GM23338 (cell line): ENCODE results near the gene LTBR. TPM values are rescaled to one million over a fixed set of nuclear protein-coding genes. Genes with fewer than 3 reads are reported as not detected.

ENCODE experiments used
- ATAC-seq: fragments of 200-7000 bp; cut with Tn5 transposase; 3 replicates; pipeline ENCODE4 v1.9.1; 2020
- DNase-seq: peaks from one replicate; pipeline ENCODE4 v3.0.0-alpha.2; 2015; ENCODE audit warnings: low spot score
- H2AFZ ChIP-seq: fragments of 200-600 bp; sonication (generic); 2 replicates; pipeline ENCODE4 v1.8.0; 2016; ENCODE audit warnings: antibody characterized with exemption, mild to moderate bottlenecking, moderate library complexity
- H3F3A ChIP-seq: fragments of 200-600 bp; sonication (generic); replicated peaks from 2 replicates; pipeline ENCODE4 v1.8.0; 2017; ENCODE audit warnings: antibody characterized with exemption, mixed run types, low read depth
- H3K27ac ChIP-seq: fragments of 200-600 bp; sonication (generic); 2 replicates; pipeline ENCODE4 v1.6.1; 2016; ENCODE audit warnings: low read depth
- H3K27me3 ChIP-seq: fragments of 200-600 bp; sonication (generic); 2 replicates; pipeline ENCODE4 v1.8.0; 2016; ENCODE audit warnings: mild to moderate bottlenecking, mixed run types, moderate library complexity; ENCODE audit not compliant: insufficient read depth
- H3K36me3 ChIP-seq: fragments of 200-600 bp; sonication (generic); 2 replicates; pipeline ENCODE4 v1.8.0; 2016; ENCODE audit warnings: mild to moderate bottlenecking; ENCODE audit not compliant: insufficient read depth
- H3K4me1 ChIP-seq: fragments of 200-600 bp; sonication (generic); 2 replicates; pipeline ENCODE4 v1.8.0; 2016; ENCODE audit warnings: mild to moderate bottlenecking, moderate library complexity; ENCODE audit not compliant: insufficient read depth
- H3K4me2 ChIP-seq: fragments of 200-600 bp; sonication (generic); 2 replicates; pipeline ENCODE4 v1.7.1; 2017; ENCODE audit warnings: mixed run types
- H3K4me3 ChIP-seq: fragments of 200-600 bp; sonication (generic); 2 replicates; pipeline ENCODE4 v1.6.1; 2016; ENCODE audit warnings: mixed run types
- H3K79me2 ChIP-seq: fragments of 200-600 bp; sonication (generic); replicated peaks from 2 replicates; pipeline ENCODE4 v1.8.0; 2017; ENCODE audit warnings: mild to moderate bottlenecking; ENCODE audit not compliant: insufficient read depth
- H3K9me2 ChIP-seq: fragments of 200-600 bp; sonication (generic); 2 replicates; pipeline ENCODE4 v1.8.0; 2017; ENCODE audit not compliant: insufficient read depth
- H4K20me1 ChIP-seq: fragments of 200-600 bp; sonication (generic); replicated peaks from 2 replicates; pipeline ENCODE4 v1.8.0; 2017; ENCODE audit warnings: mild to moderate bottlenecking; ENCODE audit not compliant: insufficient read depth
- H3K27ac Mint-ChIP-seq: 2 replicates; pipeline ENCODE4 v1.8.0; 2020; ENCODE audit warnings: inconsistent platforms, mild to moderate bottlenecking, moderate library complexity, mixed read lengths
- H3K27me3 Mint-ChIP-seq: 3 replicates; pipeline ENCODE4 v1.8.0; 2022; ENCODE audit warnings: low read depth, mild to moderate bottlenecking, moderate library complexity, mixed read lengths, inconsistent platforms; ENCODE audit not compliant: insufficient read depth, poor library complexity
- H3K36me3 Mint-ChIP-seq: 3 replicates; pipeline ENCODE4 v1.8.0; 2021; ENCODE audit warnings: low read depth, mild to moderate bottlenecking, inconsistent platforms, moderate library complexity, mixed read lengths
- H3K4me1 Mint-ChIP-seq: 3 replicates; pipeline ENCODE4 v1.8.0; 2020; ENCODE audit warnings: mild to moderate bottlenecking, inconsistent platforms, mixed read lengths
- H3K4me3 Mint-ChIP-seq: 3 replicates; pipeline ENCODE4 v1.8.0; 2021; ENCODE audit warnings: moderate library complexity, mild to moderate bottlenecking, inconsistent platforms, mixed read lengths
- H3K9me3 Mint-ChIP-seq: 3 replicates; pipeline ENCODE4 v1.8.0; 2020; ENCODE audit warnings: moderate library complexity, mild to moderate bottlenecking, inconsistent platforms, mixed read lengths
- CREB1 ChIP-seq: fragments of 250-450 bp; sonication (Bioruptor Pico); IDR thresholded peaks from 2 replicates; pipeline ENCODE4 v1.5.0; 2020; ENCODE audit warnings: low read depth, mild to moderate bottlenecking, moderate library complexity
- EZH2 ChIP-seq: fragments of 200-600 bp; sonication (generic); IDR thresholded peaks from one replicate; pipeline ENCODE4 v1.8.0; 2017; ENCODE audit warnings: antibody characterized with exemption, mild to moderate bottlenecking, low read depth; ENCODE audit not compliant: unreplicated experiment
- EZH2phosphoT487 ChIP-seq: fragments of 200-600 bp; sonication (generic); IDR thresholded peaks from one replicate; pipeline ENCODE4 v1.8.1; 2018; ENCODE audit warnings: antibody characterized with exemption; ENCODE audit not compliant: unreplicated experiment
- NANOG ChIP-seq: IDR thresholded peaks from 2 replicates; pipeline ENCODE4 v1.6.1; 2016; ENCODE audit warnings: antibody characterized with exemption, borderline replicate concordance
- REST ChIP-seq: IDR thresholded peaks from one replicate; pipeline ENCODE4 v1.6.1; 2018; ENCODE audit warnings: antibody characterized with exemption; ENCODE audit not compliant: unreplicated experiment
- STAT1 ChIP-seq: IDR thresholded peaks from one replicate; pipeline ENCODE4 v1.6.1; 2016; ENCODE audit warnings: antibody characterized with exemption; ENCODE audit not compliant: unreplicated experiment
- ZNF114 ChIP-seq: fragments of 250-450 bp; sonication (Bioruptor Pico); IDR thresholded peaks from 2 replicates; pipeline ENCODE4 v1.5.0; 2020; ENCODE audit warnings: mild to moderate bottlenecking, moderate library complexity
- ZNF331 ChIP-seq: fragments of 250-450 bp; sonication (Bioruptor Pico); IDR thresholded peaks from 2 replicates; pipeline ENCODE4 v1.5.0; 2020; ENCODE audit warnings: low read depth, mild to moderate bottlenecking, moderate library complexity
- polyA plus RNA-seq: library from polyadenylated mRNA; unstranded; fragments of >200 nt; fragmentation: Nextera tagmentation; extraction: Ambion mirVana; gene quantifications from 2 replicates; pipeline ENCODE4 v1.2.1, GENCODE V29; 2016
- total RNA-seq: library from RNA; depleted of rRNA; stranded (reverse); fragments of >200 nt; shearing (Covaris generic); gene quantifications from 2 replicates; pipeline ENCODE4 v1.2.3, GENCODE V29; 2014
- TF ChIP-seq, protein P1 (sequence below), 2 experiments: fragments of 200-600 bp in 1 of 2; sonication (generic) in 1 of 2; conservative IDR thresholded peaks; 2 replicates each; pipeline versions ENCODE4 v1.5.1 to v1.6.1; 2016 to 2017; ENCODE audit warnings: antibody characterized with exemption in 2 of 2, low read depth in 2 of 2, mild to moderate bottlenecking in 2 of 2, moderate library complexity in 1 of 2
- TF ChIP-seq, protein P2 (sequence below): IDR thresholded peaks from 2 replicates; pipeline ENCODE4 v1.6.1; 2016; ENCODE audit warnings: antibody characterized with exemption

The LTBR gene
- total and polyA plus RNA-seq, 2 experiments from 2014 or later, result 6.1 to 6.8 TPM

- TF ChIP-seq NANOG, result no peak
- no peak for TF ChIP-seq ZNF331
- no peak for TF ChIP-seq EZH2
- no peak for TF ChIP-seq REST
- no peak for TF ChIP-seq ZNF114 (CRISPR knock-in tag)
- no peak for TF ChIP-seq STAT1
- no peak for TF ChIP-seq EZH2phosphoT487
- TF ChIP-seq, protein P1, sequence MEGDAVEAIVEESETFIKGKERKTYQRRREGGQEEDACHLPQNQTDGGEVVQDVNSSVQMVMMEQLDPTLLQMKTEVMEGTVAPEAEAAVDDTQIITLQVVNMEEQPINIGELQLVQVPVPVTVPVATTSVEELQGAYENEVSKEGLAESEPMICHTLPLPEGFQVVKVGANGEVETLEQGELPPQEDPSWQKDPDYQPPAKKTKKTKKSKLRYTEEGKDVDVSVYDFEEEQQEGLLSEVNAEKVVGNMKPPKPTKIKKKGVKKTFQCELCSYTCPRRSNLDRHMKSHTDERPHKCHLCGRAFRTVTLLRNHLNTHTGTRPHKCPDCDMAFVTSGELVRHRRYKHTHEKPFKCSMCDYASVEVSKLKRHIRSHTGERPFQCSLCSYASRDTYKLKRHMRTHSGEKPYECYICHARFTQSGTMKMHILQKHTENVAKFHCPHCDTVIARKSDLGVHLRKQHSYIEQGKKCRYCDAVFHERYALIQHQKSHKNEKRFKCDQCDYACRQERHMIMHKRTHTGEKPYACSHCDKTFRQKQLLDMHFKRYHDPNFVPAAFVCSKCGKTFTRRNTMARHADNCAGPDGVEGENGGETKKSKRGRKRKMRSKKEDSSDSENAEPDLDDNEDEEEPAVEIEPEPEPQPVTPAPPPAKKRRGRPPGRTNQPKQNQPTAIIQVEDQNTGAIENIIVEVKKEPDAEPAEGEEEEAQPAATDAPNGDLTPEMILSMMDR (conservative IDR thresholded peaks at IDR 0.05; ENCODE audit: low read depth in 2 of 2), result no peak
- TF ChIP-seq, protein P2, sequence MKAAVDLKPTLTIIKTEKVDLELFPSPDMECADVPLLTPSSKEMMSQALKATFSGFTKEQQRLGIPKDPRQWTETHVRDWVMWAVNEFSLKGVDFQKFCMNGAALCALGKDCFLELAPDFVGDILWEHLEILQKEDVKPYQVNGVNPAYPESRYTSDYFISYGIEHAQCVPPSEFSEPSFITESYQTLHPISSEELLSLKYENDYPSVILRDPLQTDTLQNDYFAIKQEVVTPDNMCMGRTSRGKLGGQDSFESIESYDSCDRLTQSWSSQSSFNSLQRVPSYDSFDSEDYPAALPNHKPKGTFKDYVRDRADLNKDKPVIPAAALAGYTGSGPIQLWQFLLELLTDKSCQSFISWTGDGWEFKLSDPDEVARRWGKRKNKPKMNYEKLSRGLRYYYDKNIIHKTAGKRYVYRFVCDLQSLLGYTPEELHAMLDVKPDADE, result no peak
Observed at GRCh38 chr12:6434205-6435140, 50.5 kb downstream of the LTBR start (continued).

- DNase-seq (no peak), ATAC-seq (no peak)
- Mint-ChIP-seq H3K4me3 (no peak overlapping the region), H3K9me3 (no peaks in the 10 kb centered on the region), H3K27ac (no peak overlapping the region), H3K36me3 (no peaks in the 10 kb centered on the region), H3K4me1 (peaks cover 20% of the 10 kb centered on the region), H3K27me3 (peaks cover 1% of the 10 kb centered on the region)
- Histone ChIP-seq H3K36me3 (no peaks in the 10 kb centered on the region), H3K27me3 (no peaks in the 10 kb centered on the region), H3K4me2 (no peak overlapping the region), H3K27ac (no peak overlapping the region), H3K9me2 (no peaks in the 10 kb centered on the region), H3K79me2 (no peaks in the 10 kb centered on the region), H2AFZ (no peak overlapping the region), H3K4me3 (no peak overlapping the region), H4K20me1 (no peaks in the 10 kb centered on the region), H3F3A (peaks cover 8% of the 10 kb centered on the region; the same call in 1 of the 2 replicates), H3K4me1 (peaks cover 15% of the 10 kb centered on the region)
- no peak for TF ChIP-seq CREB1 (CRISPR knock-in tag)
Observed at GRCh38 chr12:6435961-6436715, 52.2 kb downstream of the LTBR start.
